ENCODE data around the gene MYG1. TPM values are rescaled to one million over a fixed set of nuclear protein-coding genes. Genes with fewer than 3 reads are reported as not detected.
A peak's percentile ranks its signal among the peaks of the same experiment; 100 is the strongest.

MYG1 gene
- total RNA-seq, 1 experiment from 2014 or later, result 104 TPM

DNA sequence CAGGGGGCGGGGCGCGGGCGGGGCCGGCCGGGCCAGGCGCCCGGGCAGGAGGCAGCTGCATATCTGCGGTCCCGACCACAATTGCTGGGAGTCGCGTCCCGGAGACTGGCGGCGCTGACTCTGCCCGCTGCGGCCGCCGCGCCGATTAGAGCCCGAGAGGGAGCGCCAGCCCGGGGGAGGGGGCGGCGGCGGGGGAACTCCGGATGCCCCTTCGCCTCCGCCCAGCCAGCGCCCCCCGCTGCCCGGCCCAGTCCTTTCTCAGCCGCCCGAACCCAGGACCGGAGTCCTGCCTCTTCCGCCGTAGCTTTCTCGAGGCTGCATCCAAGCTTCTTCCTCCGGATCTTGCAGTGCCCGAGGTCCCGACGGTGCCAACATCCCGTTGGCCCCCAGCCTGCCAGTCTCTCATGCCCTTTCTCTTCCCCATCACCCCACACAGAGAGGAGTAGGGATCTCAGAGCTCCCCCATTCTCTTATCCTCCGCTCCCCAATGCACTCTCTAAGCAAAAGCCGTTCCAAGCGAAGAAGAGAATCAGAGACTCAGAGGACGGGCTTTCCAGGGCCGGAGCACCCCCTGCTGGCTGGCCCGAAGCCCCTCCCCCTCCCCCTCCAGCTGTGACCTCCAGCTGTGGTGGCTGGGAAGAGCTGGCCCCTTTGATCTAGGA, 45.5 kb downstream of the MYG1 start:
- Histone ChIP-seq H2AFZ (ENCODE audit: low read depth, low read length, poor library complexity, severe bottlenecking) (peak overlapping the region; percentile 71), H3K4me2 (ENCODE audit: low read length) (peak overlapping the region; percentile 93), H3K79me2 (ENCODE audit: insufficient read depth, low read length) (no peaks in the 10 kb centered on the region), H3K4me1 (ENCODE audit: control insufficient read depth in 1 of 2, insufficient read depth in 2 of 2, low read length in 2 of 2) (peaks cover 11 to 21% of the 10 kb centered on the region in 2 experiments; a peak in 3 of 4 replicates), H3K9me3 (ENCODE audit: control insufficient read depth in 1 of 2, insufficient read depth in 1 of 2, low read depth in 1 of 2, low read length in 2 of 2) (no peaks in the 10 kb centered on the region), H3K27me3 (ENCODE audit: insufficient read depth, low read length) (no peaks in the 10 kb centered on the region), H3K27ac (ENCODE audit: low read depth, low read length) (peak overlapping the region; percentile 65), H4K20me1 (ENCODE audit: insufficient read depth) (no peaks in the 10 kb centered on the region), H3K36me3 (ENCODE audit: control insufficient read depth in 1 of 2, insufficient read depth in 2 of 2, low read length in 2 of 2) (no peaks in the 10 kb centered on the region), H3K9me2 (ENCODE audit: insufficient read depth) (no peaks in the 10 kb centered on the region), H3K9ac (ENCODE audit: low read length) (peak overlapping the region; percentile 67), H3K4me3 (replicated peaks in 1 of 2; ENCODE audit: low read depth in 1 of 2, low read length in 2 of 2) (peak overlapping the region; percentile 54 to 68)
- ChIA-PET POLR2A (interaction anchor here (0.6 to 1.6 kb wide), 6 partner anchors 13 to 77 kb away, joined by 3 to 9 read pairs (median 3); partner anchors contain the start of genes AAAS and SP1), CTCF (interaction anchor here (0.7 to 2.5 kb wide), 22 partner anchors 9 to 279 kb away, joined by 3 to 14 read pairs (median 5); partner anchors contain the start of genes AAAS and AMHR2), RAD21 (ENCODE audit: low non-redundant PET in 1 of 2, low total read pairs in 2 of 2, uncharacterized antibody in 2 of 2, unreplicated experiment in 2 of 2) (interaction anchor here (0.7 to 1.8 kb wide), 6 partner anchors 18 to 164 kb away, joined by 3 to 4 read pairs (median 3); partner anchors contain the start of gene AAAS (in 1 of the 2))
- no TSS peak for BruUV-seq (replicated peaks)
- intact Hi-C loops (cut with micrococcal nuclease), result no loop called here
- ATAC-seq (peak; percentile 81), DNase-seq (ENCODE audit: low read depth, low spot score) (no peak)
- TF ChIP-seq RAD21 (IDR thresholded peaks at IDR 0.05; ENCODE audit: low read depth) (peak; percentile 71), CEBPB (IDR thresholded peaks at IDR 0.05; ENCODE audit: low read depth) (no peak), POLR2AphosphoS5 (IDR thresholded peaks at IDR 0.05; ENCODE audit: low read depth, low read length) (peak; percentile 72), TCF7L2 (IDR thresholded peaks at IDR 0.05; ENCODE audit: borderline replicate concordance, extremely low read depth, insufficient read depth, insufficient read length) (peak; percentile 93), EZH2 (IDR thresholded peaks at IDR 0.05) (no peak), ELF1 (IDR thresholded peaks at IDR 0.05; ENCODE audit: borderline replicate concordance, low read depth) (no peak), ZFX (IDR thresholded peaks at IDR 0.05) (peak; percentile 40), CBX3 (IDR thresholded peaks at IDR 0.05; ENCODE audit: low read depth) (no peak), JUND (IDR thresholded peaks at IDR 0.05) (no peak)
- TF ChIP-seq, protein P1, sequence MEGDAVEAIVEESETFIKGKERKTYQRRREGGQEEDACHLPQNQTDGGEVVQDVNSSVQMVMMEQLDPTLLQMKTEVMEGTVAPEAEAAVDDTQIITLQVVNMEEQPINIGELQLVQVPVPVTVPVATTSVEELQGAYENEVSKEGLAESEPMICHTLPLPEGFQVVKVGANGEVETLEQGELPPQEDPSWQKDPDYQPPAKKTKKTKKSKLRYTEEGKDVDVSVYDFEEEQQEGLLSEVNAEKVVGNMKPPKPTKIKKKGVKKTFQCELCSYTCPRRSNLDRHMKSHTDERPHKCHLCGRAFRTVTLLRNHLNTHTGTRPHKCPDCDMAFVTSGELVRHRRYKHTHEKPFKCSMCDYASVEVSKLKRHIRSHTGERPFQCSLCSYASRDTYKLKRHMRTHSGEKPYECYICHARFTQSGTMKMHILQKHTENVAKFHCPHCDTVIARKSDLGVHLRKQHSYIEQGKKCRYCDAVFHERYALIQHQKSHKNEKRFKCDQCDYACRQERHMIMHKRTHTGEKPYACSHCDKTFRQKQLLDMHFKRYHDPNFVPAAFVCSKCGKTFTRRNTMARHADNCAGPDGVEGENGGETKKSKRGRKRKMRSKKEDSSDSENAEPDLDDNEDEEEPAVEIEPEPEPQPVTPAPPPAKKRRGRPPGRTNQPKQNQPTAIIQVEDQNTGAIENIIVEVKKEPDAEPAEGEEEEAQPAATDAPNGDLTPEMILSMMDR (IDR thresholded peaks at IDR 0.05 in 2 of 3, conservative IDR thresholded peaks at IDR 0.05 in 1 of 3; ENCODE audit: borderline replicate concordance in 1 of 3, insufficient read depth in 1 of 3, low read depth in 2 of 3, low read length in 2 of 3), result peak; percentile 63 to 67 (median 65); a peak in 5 of 6 replicates
